Measurements from ENCODE around the gene APIP.

Gene APIP

DNA sequence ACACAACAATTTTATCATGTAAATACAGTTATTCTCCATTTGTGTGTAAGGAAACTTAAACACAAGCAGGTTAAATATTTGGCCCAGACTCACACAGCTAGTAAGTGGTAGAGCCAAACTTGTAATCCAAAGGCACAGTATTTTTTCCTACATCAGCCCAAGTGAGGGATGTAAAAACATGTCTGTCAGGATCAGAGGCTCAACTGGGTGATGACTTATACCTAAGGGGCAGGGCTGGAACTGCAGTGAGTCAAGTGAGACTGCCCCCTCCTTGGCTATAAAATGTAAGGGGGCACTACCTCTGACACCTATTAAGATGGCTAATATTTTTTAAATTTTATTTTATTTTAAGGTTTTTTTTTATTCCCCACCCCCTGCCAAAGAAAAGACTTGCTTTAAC, 82.6 kb downstream of the APIP start:
- H3K9me2 ChIP-seq (replicated peaks; ENCODE audit: insufficient read depth, low read length): no peaks in the 10 kb centered on the region
- no peak overlapping the region for H3K4me3 ChIP-seq (ENCODE audit: low read length)
- H3K9ac ChIP-seq (ENCODE audit: low read length): no peak overlapping the region
- H3K27ac ChIP-seq (ENCODE audit: low read length): no peak overlapping the region
- H3F3A ChIP-seq (ENCODE audit: insufficient read depth, low read length): no peaks in the 10 kb centered on the region
- H3K4me2 ChIP-seq (ENCODE audit: low read depth, low read length): no peak overlapping the region
- no peak overlapping the region for H2AFZ ChIP-seq (ENCODE audit: low read length)
- no peaks in the 10 kb centered on the region for H3K36me3 ChIP-seq (replicated peaks; ENCODE audit: insufficient read depth, low read length)
- H3K4me1 ChIP-seq (ENCODE audit: low read length): no peaks in the 10 kb centered on the region
- no peaks in the 10 kb centered on the region for H4K20me1 ChIP-seq (ENCODE audit: insufficient read depth, low read length)
- H3K9me3 ChIP-seq (replicated peaks; ENCODE audit: insufficient read depth, low read length): no peaks in the 10 kb centered on the region
- no peaks in the 10 kb centered on the region for H3K79me2 ChIP-seq (ENCODE audit: low read length)
- TF ChIP-seq, protein P1, sequence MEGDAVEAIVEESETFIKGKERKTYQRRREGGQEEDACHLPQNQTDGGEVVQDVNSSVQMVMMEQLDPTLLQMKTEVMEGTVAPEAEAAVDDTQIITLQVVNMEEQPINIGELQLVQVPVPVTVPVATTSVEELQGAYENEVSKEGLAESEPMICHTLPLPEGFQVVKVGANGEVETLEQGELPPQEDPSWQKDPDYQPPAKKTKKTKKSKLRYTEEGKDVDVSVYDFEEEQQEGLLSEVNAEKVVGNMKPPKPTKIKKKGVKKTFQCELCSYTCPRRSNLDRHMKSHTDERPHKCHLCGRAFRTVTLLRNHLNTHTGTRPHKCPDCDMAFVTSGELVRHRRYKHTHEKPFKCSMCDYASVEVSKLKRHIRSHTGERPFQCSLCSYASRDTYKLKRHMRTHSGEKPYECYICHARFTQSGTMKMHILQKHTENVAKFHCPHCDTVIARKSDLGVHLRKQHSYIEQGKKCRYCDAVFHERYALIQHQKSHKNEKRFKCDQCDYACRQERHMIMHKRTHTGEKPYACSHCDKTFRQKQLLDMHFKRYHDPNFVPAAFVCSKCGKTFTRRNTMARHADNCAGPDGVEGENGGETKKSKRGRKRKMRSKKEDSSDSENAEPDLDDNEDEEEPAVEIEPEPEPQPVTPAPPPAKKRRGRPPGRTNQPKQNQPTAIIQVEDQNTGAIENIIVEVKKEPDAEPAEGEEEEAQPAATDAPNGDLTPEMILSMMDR (IDR thresholded peaks at IDR 0.05; ENCODE audit: low read length): no peak
- no peak for TF ChIP-seq EZH2 (optimal IDR thresholded peaks at IDR 0.05; ENCODE audit: low read depth, low read length)
- no peak for TF ChIP-seq EZH2phosphoT487 (IDR thresholded peaks at IDR 0.05; ENCODE audit: low read length)
- no peaks in the 10 kb centered on the region for H3K27me3 ChIP-seq (replicated peaks; ENCODE audit: insufficient read depth, low read length)
- DNase-seq: no peak
